Spleen (tissue), 7 donors: ENCODE results near the gene SYTL4.

Experiments used
- CTCF ChIP-seq, 11 experiments: fragments of 200-600 bp in 7 of 11; fragments of 450-650 bp in 4 of 11; sonication (generic) in 4 of 11; IDR thresholded peaks in 8 of 11; conservative IDR thresholded peaks in 3 of 11; 1 replicate in 7 of 11; 2 replicates in 4 of 11; pipeline versions ENCODE4 v1.4.0 to v1.8.0; 2016 to 2021; ENCODE audit warnings: antibody characterized with exemption in 11 of 11, inconsistent platforms in 4 of 11, mild to moderate bottlenecking in 1 of 11
- POLR2A ChIP-seq, 3 donors: fragments of 450-650 bp; IDR thresholded peaks; one replicate each; pipeline ENCODE4 v1.5.1; 2017; ENCODE audit warnings: antibody characterized with exemption in 3 of 3, mild to moderate bottlenecking in 1 of 3
- POLR2AphosphoS5 ChIP-seq, 3 donors: sonication (generic); formaldehyde crosslinking; IDR thresholded peaks; one replicate each; pipeline ENCODE4 v1.5.1; 2017; ENCODE audit warnings: antibody characterized with exemption in 3 of 3
- donor health status: DM: no; HTN: no; CAD: no; lungs with moderate emphysema.
- donor health status: DM: no; HTN: no; CAD: no.
- donor health status: DM: no; HTN: no; CAD: no.

GRCh38 chrX:100745205-100745604 is 13.3 kb upstream of the SYTL4 start:
- TF ChIP-seq CTCF (IDR thresholded peaks at IDR 0.05 in 8 of 11, conservative IDR thresholded peaks at IDR 0.05 in 3 of 11) (no peak), POLR2A (IDR thresholded peaks at IDR 0.05) (no peak), POLR2AphosphoS5 (IDR thresholded peaks at IDR 0.05) (no peak)
